ENCODE data around the gene DAO. TPM values are rescaled to one million over a fixed set of nuclear protein-coding genes. Genes with fewer than 3 reads are reported as not detected.

DAO gene
- polyA plus RNA-seq, 3 donors = 0.75 to 1.1 (median 0.92) TPM

GRCh38 chr12:108907839-108908351 is 28.0 kb downstream of the DAO start:
- DNase-seq (ENCODE audit: extremely low read depth in 1 of 11, low read depth in 9 of 11, low spot score in 4 of 11) = no peak

GRCh38 chr12:108910336-108910735 is 30.4 kb downstream of the DAO start:
- no peak for DNase-seq (ENCODE audit: extremely low read depth in 1 of 11, low read depth in 9 of 11, low spot score in 4 of 11)

- DNase-seq (ENCODE audit: extremely low read depth in 1 of 11, low read depth in 9 of 11, low spot score in 4 of 11) = no peak
Observed at GRCh38 chr12:108911915-108912314, 32.0 kb downstream of the DAO start.

GRCh38 chr12:108912361-108912760 is 32.5 kb downstream of the DAO start:
- DNase-seq (ENCODE audit: extremely low read depth in 1 of 11, low read depth in 9 of 11, low spot score in 4 of 11) = no peak

GRCh38 chr12:108914121-108914531 is 34.2 kb downstream of the DAO start:
- no peak for DNase-seq (ENCODE audit: extremely low read depth in 1 of 11, low read depth in 9 of 11, low spot score in 4 of 11)

- DNase-seq (ENCODE audit: extremely low read depth in 1 of 11, low read depth in 9 of 11, low spot score in 4 of 11) = no peak
Observed at GRCh38 chr12:108915632-108916133, 35.8 kb downstream of the DAO start.

- DNase-seq (ENCODE audit: extremely low read depth in 1 of 11, low read depth in 9 of 11, low spot score in 4 of 11) = no peak
Observed at GRCh38 chr12:108916336-108916735, 36.4 kb downstream of the DAO start.

- no peak for DNase-seq (ENCODE audit: extremely low read depth in 1 of 11, low read depth in 9 of 11, low spot score in 4 of 11)
Observed at GRCh38 chr12:108918206-108918605, 38.3 kb downstream of the DAO start.

- DNase-seq (ENCODE audit: extremely low read depth in 1 of 11, low read depth in 9 of 11, low spot score in 4 of 11) = no peak
Observed at GRCh38 chr12:108918960-108919642, 39.2 kb downstream of the DAO start.

GRCh38 chr12:108921946-108922345 is 42.1 kb downstream of the DAO start:
- DNase-seq (ENCODE audit: extremely low read depth in 1 of 11, low read depth in 9 of 11, low spot score in 4 of 11) = no peak

GRCh38 chr12:108922918-108923317 is 43.0 kb downstream of the DAO start:
- no peak for DNase-seq (ENCODE audit: extremely low read depth in 1 of 11, low read depth in 9 of 11, low spot score in 4 of 11)

GRCh38 chr12:108928695-108929094 is 48.8 kb downstream of the DAO start:
- no peak for DNase-seq (ENCODE audit: extremely low read depth in 1 of 11, low read depth in 9 of 11, low spot score in 4 of 11)

- no peak for DNase-seq (ENCODE audit: extremely low read depth in 1 of 11, low read depth in 9 of 11, low spot score in 4 of 11)
Observed at GRCh38 chr12:108930155-108930554, 50.3 kb downstream of the DAO start.

- no peak for DNase-seq (ENCODE audit: extremely low read depth in 1 of 11, low read depth in 9 of 11, low spot score in 4 of 11)
Observed at GRCh38 chr12:108930756-108931155, 50.9 kb downstream of the DAO start.

GRCh38 chr12:108933949-108934348 is 54.1 kb downstream of the DAO start:
- DNase-seq (ENCODE audit: extremely low read depth in 1 of 11, low read depth in 9 of 11, low spot score in 4 of 11) = no peak

GRCh38 chr12:108935159-108935763 is 55.4 kb downstream of the DAO start:
- DNase-seq (ENCODE audit: extremely low read depth in 1 of 11, low read depth in 9 of 11, low spot score in 4 of 11) = no peak

- DNase-seq (ENCODE audit: extremely low read depth in 1 of 11, low read depth in 9 of 11, low spot score in 4 of 11) = no peak
Observed at GRCh38 chr12:108938247-108938924, 58.5 kb downstream of the DAO start.

- no peak for DNase-seq (ENCODE audit: extremely low read depth in 1 of 11, low read depth in 9 of 11, low spot score in 4 of 11)
Observed at GRCh38 chr12:108939594-108939993, 59.7 kb downstream of the DAO start.

- DNase-seq (ENCODE audit: extremely low read depth in 1 of 11, low read depth in 9 of 11, low spot score in 4 of 11) = no peak
Observed at GRCh38 chr12:108940138-108940537, 60.2 kb downstream of the DAO start.

- DNase-seq (ENCODE audit: extremely low read depth in 1 of 11, low read depth in 9 of 11, low spot score in 4 of 11) = no peak
Observed at GRCh38 chr12:108947097-108947496, 67.2 kb downstream of the DAO start.

Data from renal cortex interstitium (tissue), 11 donors.